Forelimb muscle (tissue), 1 donor: ENCODE measurements around the gene VAX1. TPM values are rescaled to one million over a fixed set of nuclear protein-coding genes. Genes with fewer than 3 reads are reported as not detected.

Experiments
- polyA plus RNA-seq: library from polyadenylated mRNA; unstranded; fragments of 120-200 nt; gene quantifications from one replicate; pipeline ENCODE4 v1.2.1, GENCODE V29; 2013; ENCODE audit not compliant: insufficient read length

VAX1 gene
- polyA plus RNA-seq, 1 donor = not detected

Other genes with a start within 250 kb of the VAX1 start
- 4.9 TPM for gene SHTN1, start 133.1 kb downstream of the VAX1 start, polyA plus RNA-seq
- gene KCNK18, start 59.2 kb upstream of the VAX1 start, polyA plus RNA-seq = not detected
- 0.29 TPM for gene SLC18A2, start 102.8 kb upstream of the VAX1 start, polyA plus RNA-seq
- gene PDZD8, start 237.2 kb upstream of the VAX1 start, polyA plus RNA-seq = 10.7 TPM